HepG2 (cell line): Measurements from ENCODE around the gene WNT3. TPM values are rescaled to one million over a fixed set of nuclear protein-coding genes. Genes with fewer than 3 reads are reported as not detected.

Experiments
- ATF7 ChIP-seq, 2 experiments: fragments of 450-650 bp in 1 of 2; sonication (generic) in 1 of 2; formaldehyde crosslinking in 1 of 2; IDR thresholded peaks; 2 replicates each; pipeline versions ENCODE4 v1.4.0 to v1.6.1; 2016 to 2020; ENCODE audit warnings: antibody characterized with exemption in 1 of 2, mild to moderate bottlenecking in 1 of 2, missing genetic modification reagents in 1 of 2
- EED ChIP-seq: sonication (generic); formaldehyde crosslinking; IDR thresholded peaks from 2 replicates; pipeline ENCODE4 v1.5.0; 2020; ENCODE audit warnings: mild to moderate bottlenecking, missing genetic modification reagents
- FUBP1 ChIP-seq: sonication (generic); formaldehyde crosslinking; IDR thresholded peaks from 2 replicates; pipeline ENCODE4 v1.5.1; 2020; ENCODE audit warnings: missing genetic modification reagents, mild to moderate bottlenecking, borderline replicate concordance
- GABPA ChIP-seq, 2 experiments: IDR thresholded peaks; 2 replicates each; pipeline ENCODE4 v1.6.1; 2011 to 2016; ENCODE audit warnings: low read depth in 2 of 2, low read length in 1 of 2, missing biosample characterization in 1 of 2, missing genetic modification characterization in 1 of 2
- MIER3 ChIP-seq: IDR thresholded peaks from 2 replicates; pipeline ENCODE4 v1.6.1; 2016; ENCODE audit warnings: missing compliant biosample characterization, borderline replicate concordance
- NCOA2 ChIP-seq: sonication (generic); formaldehyde crosslinking; IDR thresholded peaks from 2 replicates; pipeline ENCODE4 v1.8.0; 2022; ENCODE audit warnings: inconsistent platforms
- SRSF1 ChIP-seq: fragments of 200-400 bp; formaldehyde crosslinking; optimal IDR thresholded peaks from 2 replicates; pipeline ENCODE3; 2017; ENCODE audit warnings: mild to moderate bottlenecking, low read depth, low read length, moderate library complexity
- TCF7 ChIP-seq: sonication (generic); IDR thresholded peaks from 2 replicates; pipeline ENCODE4 v1.6.1; 2016; ENCODE audit warnings: antibody characterized with exemption, low read depth
- ZC3H4 ChIP-seq: sonication (generic); formaldehyde crosslinking; IDR thresholded peaks from 2 replicates; pipeline ENCODE4 v1.4.0; 2020; ENCODE audit warnings: missing genetic modification reagents, borderline replicate concordance
- ZFYVE20 ChIP-seq: sonication (generic); formaldehyde crosslinking; IDR thresholded peaks from 2 replicates; pipeline ENCODE4 v1.8.0; 2023; ENCODE audit warnings: low read depth, mild to moderate bottlenecking, moderate library complexity, missing genetic modification reagents, borderline replicate concordance
- ZNF160 ChIP-seq: sonication (generic); formaldehyde crosslinking; IDR thresholded peaks from 2 replicates; pipeline ENCODE4 v1.8.0; 2022; ENCODE audit warnings: mild to moderate bottlenecking, inconsistent platforms, missing genetic modification reagents
- ZNF232 ChIP-seq: sonication (generic); formaldehyde crosslinking; IDR thresholded peaks from 2 replicates; pipeline ENCODE4 v1.4.0; 2020; ENCODE audit warnings: missing genetic modification reagents, borderline replicate concordance
- ZNF333 ChIP-seq: sonication (generic); formaldehyde crosslinking; IDR thresholded peaks from 2 replicates; pipeline ENCODE4 v1.4.0; 2020; ENCODE audit warnings: mild to moderate bottlenecking, missing genetic modification reagents, borderline replicate concordance
- ZNF646 ChIP-seq: sonication (generic); formaldehyde crosslinking; IDR thresholded peaks from 2 replicates; pipeline ENCODE4 v1.9.0; 2021; ENCODE audit warnings: mild to moderate bottlenecking, missing genetic modification reagents
- ZNF678 ChIP-seq: sonication (generic); formaldehyde crosslinking; IDR thresholded peaks from 2 replicates; pipeline ENCODE4 v1.4.0; 2020; ENCODE audit warnings: mild to moderate bottlenecking, missing genetic modification reagents
- ZNF75D ChIP-seq: sonication (generic); formaldehyde crosslinking; IDR thresholded peaks from 2 replicates; pipeline ENCODE4 v1.8.1; 2023; ENCODE audit warnings: missing genetic modification reagents, mild to moderate bottlenecking, borderline replicate concordance
- ZSCAN30 ChIP-seq: sonication (generic); formaldehyde crosslinking; IDR thresholded peaks from 2 replicates; pipeline ENCODE4 v1.5.0; 2020; ENCODE audit warnings: mild to moderate bottlenecking, missing genetic modification reagents
- polyA plus RNA-seq, 8 experiments: library from polyadenylated mRNA; depleted of rRNA in 3 of 8; stranded (reverse) in 7 of 8; unstranded in 1 of 8; fragments of >200 nt; fragmentation: Illumina TruSeq in 4 of 8; extraction: Trizol in 4 of 8; gene quantifications; 2 replicates each; pipeline versions ENCODE4 v1.2.1 to v1.2.3, GENCODE V29; 2011 to 2016; ENCODE audit warnings: low read depth in 4 of 8, missing spikeins in 1 of 8, mixed read lengths in 1 of 8; ENCODE audit not compliant: insufficient read depth in 1 of 8
- total RNA-seq, 5 experiments: library from RNA; depleted of rRNA; stranded (reverse); fragments of >200 nt; fragmentation: Illumina TruSeq; extraction: Trizol; gene quantifications; 2 replicates each; pipeline ENCODE4 v1.2.3, GENCODE V29; 2016; ENCODE audit warnings: low read depth in 1 of 5
- TF ChIP-seq, protein P1 (sequence below): sonication (generic); formaldehyde crosslinking; IDR thresholded peaks from 2 replicates; pipeline ENCODE4 v1.8.1; 2023; ENCODE audit warnings: mild to moderate bottlenecking, missing genetic modification reagents, borderline replicate concordance
- TF ChIP-seq, protein P2 (sequence below): sonication (generic); formaldehyde crosslinking; IDR thresholded peaks from 2 replicates; pipeline ENCODE4 v1.4.0; 2020; ENCODE audit warnings: low read depth, mild to moderate bottlenecking, missing genetic modification reagents

Gene WNT3
- total and polyA plus RNA-seq, 2 of the 13 experiments (the other 11 are each of a cell fraction or from before 2014, with no cell fraction given) = 8.5 to 10.3 TPM

- TF ChIP-seq, protein P1, sequence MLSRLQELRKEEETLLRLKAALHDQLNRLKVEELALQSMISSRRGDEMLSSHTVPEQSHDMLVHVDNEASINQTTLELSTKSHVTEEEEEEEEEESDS (CRISPR knock-in tag) = no peak
- no peak for TF ChIP-seq ZC3H4
- no peak for TF ChIP-seq ZNF678 (CRISPR knock-in tag)
- no peak for TF ChIP-seq NCOA2 (CRISPR knock-in tag)
- TF ChIP-seq, protein P2, sequence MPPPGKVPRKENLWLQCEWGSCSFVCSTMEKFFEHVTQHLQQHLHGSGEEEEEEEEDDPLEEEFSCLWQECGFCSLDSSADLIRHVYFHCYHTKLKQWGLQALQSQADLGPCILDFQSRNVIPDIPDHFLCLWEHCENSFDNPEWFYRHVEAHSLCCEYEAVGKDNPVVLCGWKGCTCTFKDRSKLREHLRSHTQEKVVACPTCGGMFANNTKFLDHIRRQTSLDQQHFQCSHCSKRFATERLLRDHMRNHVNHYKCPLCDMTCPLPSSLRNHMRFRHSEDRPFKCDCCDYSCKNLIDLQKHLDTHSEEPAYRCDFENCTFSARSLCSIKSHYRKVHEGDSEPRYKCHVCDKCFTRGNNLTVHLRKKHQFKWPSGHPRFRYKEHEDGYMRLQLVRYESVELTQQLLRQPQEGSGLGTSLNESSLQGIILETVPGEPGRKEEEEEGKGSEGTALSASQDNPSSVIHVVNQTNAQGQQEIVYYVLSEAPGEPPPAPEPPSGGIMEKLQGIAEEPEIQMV (CRISPR knock-in tag) = peak; percentile 99
- no peak for TF ChIP-seq ZNF75D
- no peak for TF ChIP-seq FUBP1 (CRISPR knock-in tag)
- no peak for TF ChIP-seq TCF7
- TF ChIP-seq ZNF232 (CRISPR knock-in tag) = no peak
- no peak for TF ChIP-seq ZNF160 (CRISPR knock-in tag)
- TF ChIP-seq ZFYVE20 (CRISPR knock-in tag) = no peak
- no peak for TF ChIP-seq ZSCAN30
- TF ChIP-seq GABPA (IDR thresholded peaks at IDR 0.05; ENCODE audit: low read depth, low read length) = no peak
- no peak for TF ChIP-seq GABPA (CRISPR knock-in tag; IDR thresholded peaks at IDR 0.05; ENCODE audit: low read depth)
- TF ChIP-seq ZNF646 (CRISPR knock-in tag) = no peak
- no peak for TF ChIP-seq MIER3 (CRISPR knock-in tag)
- TF ChIP-seq ZNF333 (CRISPR knock-in tag) = no peak
- TF ChIP-seq ATF7 (IDR thresholded peaks at IDR 0.05) = no peak
- peak; percentile 34; the same call in 1 of the 2 replicates for TF ChIP-seq ATF7 (CRISPR knock-in tag; IDR thresholded peaks at IDR 0.05)
- TF ChIP-seq EED (CRISPR knock-in tag) = no peak
- TF ChIP-seq SRSF1 = no peak
These were observed 23.3 kb upstream of the WNT3 start (continued) for GRCh38 chr17:46841561-46842379.
